Brain microvascular endothelial cell (primary cell): Measurements from ENCODE around the gene WNT5B.

Experiments
- DNase-seq: peaks from one replicate; pipeline ENCODE4 v3.0.0-alpha.2; 2020
- H3K27ac ChIP-seq: fragments of 250-450 bp; sonication (Bioruptor Pico); 2 replicates; pipeline ENCODE4 v1.5.1; 2020; ENCODE audit warnings: mild to moderate bottlenecking, moderate library complexity
- H3K27me3 ChIP-seq: fragments of 250-450 bp; sonication (Bioruptor Pico); replicated peaks from 2 replicates; pipeline ENCODE4 v1.5.1; 2020; ENCODE audit warnings: mild to moderate bottlenecking
- H3K36me3 ChIP-seq: fragments of 250-450 bp; sonication (Bioruptor Pico); replicated peaks from 2 replicates; pipeline ENCODE4 v1.5.1; 2020; ENCODE audit warnings: mild to moderate bottlenecking
- H3K4me3 ChIP-seq: 2 replicates; pipeline ENCODE4 v1.5.1; 2011; ENCODE audit warnings: low read depth, mild to moderate bottlenecking, control low read depth, low read length, moderate library complexity
- in situ Hi-C: cut with HindIII; loops from 2 replicates; pipeline ENCODE4 v1.10.0; 2017; ENCODE audit warnings: low sequenced_read_pairs, low pct_ligation_motif_present
- TF ChIP-seq, protein P1 (sequence below): IDR thresholded peaks from 2 replicates; pipeline ENCODE4 v1.5.1; 2011; ENCODE audit warnings: low read depth, mild to moderate bottlenecking, moderate library complexity, low read length, control low read depth, inconsistent platforms; ENCODE audit errors: missing control alignments

WNT5B gene

GRCh38 chr12:1646569-1647284, 17.7 kb downstream of the WNT5B start:
- no peaks in the 10 kb centered on the region for H3K27me3 ChIP-seq
- no peak overlapping the region for H3K27ac ChIP-seq
- in situ Hi-C loops: no loop called here
- DNase-seq: no peak
- H3K36me3 ChIP-seq: peaks cover 4% of the 10 kb centered on the region
- TF ChIP-seq, protein P1, sequence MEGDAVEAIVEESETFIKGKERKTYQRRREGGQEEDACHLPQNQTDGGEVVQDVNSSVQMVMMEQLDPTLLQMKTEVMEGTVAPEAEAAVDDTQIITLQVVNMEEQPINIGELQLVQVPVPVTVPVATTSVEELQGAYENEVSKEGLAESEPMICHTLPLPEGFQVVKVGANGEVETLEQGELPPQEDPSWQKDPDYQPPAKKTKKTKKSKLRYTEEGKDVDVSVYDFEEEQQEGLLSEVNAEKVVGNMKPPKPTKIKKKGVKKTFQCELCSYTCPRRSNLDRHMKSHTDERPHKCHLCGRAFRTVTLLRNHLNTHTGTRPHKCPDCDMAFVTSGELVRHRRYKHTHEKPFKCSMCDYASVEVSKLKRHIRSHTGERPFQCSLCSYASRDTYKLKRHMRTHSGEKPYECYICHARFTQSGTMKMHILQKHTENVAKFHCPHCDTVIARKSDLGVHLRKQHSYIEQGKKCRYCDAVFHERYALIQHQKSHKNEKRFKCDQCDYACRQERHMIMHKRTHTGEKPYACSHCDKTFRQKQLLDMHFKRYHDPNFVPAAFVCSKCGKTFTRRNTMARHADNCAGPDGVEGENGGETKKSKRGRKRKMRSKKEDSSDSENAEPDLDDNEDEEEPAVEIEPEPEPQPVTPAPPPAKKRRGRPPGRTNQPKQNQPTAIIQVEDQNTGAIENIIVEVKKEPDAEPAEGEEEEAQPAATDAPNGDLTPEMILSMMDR: no peak
- no peak overlapping the region for H3K4me3 ChIP-seq

GRCh38 chr12:1647285-1647669, 18.2 kb downstream of the WNT5B start:
- no peak overlapping the region for H3K27ac ChIP-seq
- H3K4me3 ChIP-seq: no peak overlapping the region
- in situ Hi-C loops: no loop called here
- DNase-seq: no peak
- no peaks in the 10 kb centered on the region for H3K27me3 ChIP-seq
- TF ChIP-seq, protein P1: no peak
- peaks cover 4% of the 10 kb centered on the region for H3K36me3 ChIP-seq

DNA sequence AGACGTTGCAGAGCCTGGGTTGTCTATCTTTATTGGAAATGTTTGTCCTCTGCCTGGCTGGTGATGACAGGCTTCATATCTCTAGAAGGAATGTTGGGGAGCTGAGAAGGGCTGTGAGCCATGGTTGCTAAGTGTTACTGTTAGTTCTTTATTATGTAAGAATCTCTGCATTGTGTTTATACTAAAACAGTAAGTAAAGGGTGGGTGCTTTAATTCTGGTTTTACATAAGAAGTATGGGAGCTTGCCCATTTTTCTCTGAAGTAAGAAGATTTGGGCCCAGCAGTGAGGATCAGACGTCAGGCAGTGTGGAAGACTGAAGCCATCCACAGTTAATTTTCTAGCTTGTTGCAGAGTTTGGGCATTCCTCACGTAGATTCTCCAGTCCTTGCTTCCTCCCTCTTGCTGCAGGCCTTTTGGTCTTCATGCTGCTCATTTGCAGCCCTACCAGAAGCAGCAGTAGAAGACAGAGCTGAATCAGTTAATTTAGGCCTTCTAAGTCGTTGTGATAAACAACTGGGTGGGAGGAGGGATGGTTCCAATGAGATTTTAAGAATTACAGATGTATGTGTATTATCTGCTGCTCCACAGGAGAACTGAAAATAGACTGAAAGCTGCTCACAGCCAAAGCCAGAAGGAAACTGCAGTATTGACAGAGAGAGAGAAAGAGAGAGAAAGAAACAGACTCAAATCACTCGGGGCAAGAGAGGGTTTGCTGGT, 21.4 kb downstream of the WNT5B start:
- Histone ChIP-seq H3K27me3 (no peaks in the 10 kb centered on the region), H3K27ac (no peak overlapping the region), H3K4me3 (no peak overlapping the region), H3K36me3 (peaks cover 4% of the 10 kb centered on the region)
- DNase-seq: peak; percentile 51
- in situ Hi-C loops: loop anchor here (25.0 kb wide), 1 partner anchor 137 kb away; no protein-coding TSS in a partner anchor
- TF ChIP-seq, protein P1: no peak

GRCh38 chr12:1650978-1651361, 21.9 kb downstream of the WNT5B start:
- in situ Hi-C loops: loop anchor here (25.0 kb wide), 1 partner anchor 136 kb away; no protein-coding TSS in a partner anchor
- no peaks in the 10 kb centered on the region for H3K27me3 ChIP-seq
- H3K4me3 ChIP-seq: no peak overlapping the region
- no peak overlapping the region for H3K27ac ChIP-seq
- peaks cover 4% of the 10 kb centered on the region for H3K36me3 ChIP-seq
- TF ChIP-seq, protein P1: no peak
- DNase-seq: no peak

- Histone ChIP-seq H3K27ac (no peak overlapping the region), H3K4me3 (no peak overlapping the region), H3K27me3 (no peaks in the 10 kb centered on the region), H3K36me3 (peaks cover 2% of the 10 kb centered on the region)
- TF ChIP-seq, protein P1: no peak
- in situ Hi-C loops: loop anchor here (25.0 kb wide), 1 partner anchor 135 kb away; no protein-coding TSS in a partner anchor
- no peak for DNase-seq
These were observed 22.9 kb downstream of the WNT5B start for GRCh38 chr12:1651946-1652345.
